GM23338 (cell line): ENCODE data around the gene ZNF267. TPM values are rescaled to one million over a fixed set of nuclear protein-coding genes. Genes with fewer than 3 reads are reported as not detected.

ENCODE experiments used
- ATAC-seq: fragments of 200-7000 bp; cut with Tn5 transposase; 3 replicates; pipeline ENCODE4 v1.9.1; 2020
- DNase-seq: peaks from one replicate; pipeline ENCODE4 v3.0.0-alpha.2; 2015; ENCODE audit warnings: low spot score
- H2AFZ ChIP-seq: fragments of 200-600 bp; sonication (generic); 2 replicates; pipeline ENCODE4 v1.8.0; 2016; ENCODE audit warnings: antibody characterized with exemption, mild to moderate bottlenecking, moderate library complexity
- H3F3A ChIP-seq: fragments of 200-600 bp; sonication (generic); replicated peaks from 2 replicates; pipeline ENCODE4 v1.8.0; 2017; ENCODE audit warnings: antibody characterized with exemption, mixed run types, low read depth
- H3K27ac ChIP-seq: fragments of 200-600 bp; sonication (generic); 2 replicates; pipeline ENCODE4 v1.6.1; 2016; ENCODE audit warnings: low read depth
- H3K27me3 ChIP-seq: fragments of 200-600 bp; sonication (generic); 2 replicates; pipeline ENCODE4 v1.8.0; 2016; ENCODE audit warnings: mild to moderate bottlenecking, mixed run types, moderate library complexity; ENCODE audit not compliant: insufficient read depth
- H3K36me3 ChIP-seq: fragments of 200-600 bp; sonication (generic); 2 replicates; pipeline ENCODE4 v1.8.0; 2016; ENCODE audit warnings: mild to moderate bottlenecking; ENCODE audit not compliant: insufficient read depth
- H3K4me1 ChIP-seq: fragments of 200-600 bp; sonication (generic); 2 replicates; pipeline ENCODE4 v1.8.0; 2016; ENCODE audit warnings: mild to moderate bottlenecking, moderate library complexity; ENCODE audit not compliant: insufficient read depth
- H3K4me2 ChIP-seq: fragments of 200-600 bp; sonication (generic); 2 replicates; pipeline ENCODE4 v1.7.1; 2017; ENCODE audit warnings: mixed run types
- H3K4me3 ChIP-seq: fragments of 200-600 bp; sonication (generic); 2 replicates; pipeline ENCODE4 v1.6.1; 2016; ENCODE audit warnings: mixed run types
- H3K79me2 ChIP-seq: fragments of 200-600 bp; sonication (generic); replicated peaks from 2 replicates; pipeline ENCODE4 v1.8.0; 2017; ENCODE audit warnings: mild to moderate bottlenecking; ENCODE audit not compliant: insufficient read depth
- H3K9me2 ChIP-seq: fragments of 200-600 bp; sonication (generic); 2 replicates; pipeline ENCODE4 v1.8.0; 2017; ENCODE audit not compliant: insufficient read depth
- H4K20me1 ChIP-seq: fragments of 200-600 bp; sonication (generic); replicated peaks from 2 replicates; pipeline ENCODE4 v1.8.0; 2017; ENCODE audit warnings: mild to moderate bottlenecking; ENCODE audit not compliant: insufficient read depth
- H3K27ac Mint-ChIP-seq: 2 replicates; pipeline ENCODE4 v1.8.0; 2020; ENCODE audit warnings: inconsistent platforms, mild to moderate bottlenecking, moderate library complexity, mixed read lengths
- H3K27me3 Mint-ChIP-seq: 3 replicates; pipeline ENCODE4 v1.8.0; 2022; ENCODE audit warnings: low read depth, mild to moderate bottlenecking, moderate library complexity, mixed read lengths, inconsistent platforms; ENCODE audit not compliant: insufficient read depth, poor library complexity
- H3K36me3 Mint-ChIP-seq: 3 replicates; pipeline ENCODE4 v1.8.0; 2021; ENCODE audit warnings: low read depth, mild to moderate bottlenecking, inconsistent platforms, moderate library complexity, mixed read lengths
- H3K4me1 Mint-ChIP-seq: 3 replicates; pipeline ENCODE4 v1.8.0; 2020; ENCODE audit warnings: mild to moderate bottlenecking, inconsistent platforms, mixed read lengths
- H3K4me3 Mint-ChIP-seq: 3 replicates; pipeline ENCODE4 v1.8.0; 2021; ENCODE audit warnings: moderate library complexity, mild to moderate bottlenecking, inconsistent platforms, mixed read lengths
- H3K9me3 Mint-ChIP-seq: 3 replicates; pipeline ENCODE4 v1.8.0; 2020; ENCODE audit warnings: moderate library complexity, mild to moderate bottlenecking, inconsistent platforms, mixed read lengths
- NANOG ChIP-seq: IDR thresholded peaks from 2 replicates; pipeline ENCODE4 v1.6.1; 2016; ENCODE audit warnings: antibody characterized with exemption, borderline replicate concordance
- POLR2AphosphoS5 ChIP-seq: IDR thresholded peaks from 2 replicates; pipeline ENCODE4 v1.6.1; 2016; ENCODE audit warnings: antibody characterized with exemption, low read depth
- STAT1 ChIP-seq: IDR thresholded peaks from one replicate; pipeline ENCODE4 v1.6.1; 2016; ENCODE audit warnings: antibody characterized with exemption; ENCODE audit not compliant: unreplicated experiment
- ZNF331 ChIP-seq: fragments of 250-450 bp; sonication (Bioruptor Pico); IDR thresholded peaks from 2 replicates; pipeline ENCODE4 v1.5.0; 2020; ENCODE audit warnings: low read depth, mild to moderate bottlenecking, moderate library complexity
- polyA plus RNA-seq: library from polyadenylated mRNA; unstranded; fragments of >200 nt; fragmentation: Nextera tagmentation; extraction: Ambion mirVana; gene quantifications from 2 replicates; pipeline ENCODE4 v1.2.1, GENCODE V29; 2016
- total RNA-seq: library from RNA; depleted of rRNA; stranded (reverse); fragments of >200 nt; shearing (Covaris generic); gene quantifications from 2 replicates; pipeline ENCODE4 v1.2.3, GENCODE V29; 2014
- TF ChIP-seq, protein P1 (sequence below): fragments of 250-450 bp; sonication (Bioruptor Pico); IDR thresholded peaks from 2 replicates; pipeline ENCODE4 v1.5.0; 2020; ENCODE audit warnings: mild to moderate bottlenecking, moderate library complexity

ZNF267 gene
- total and polyA plus RNA-seq, 2 experiments from 2014 or later: 13.8 to 31.7 TPM

GRCh38 chr16:31880322-31880979 lies 6.8 kb downstream of the ZNF267 start (continued):
- TF ChIP-seq, protein P1, sequence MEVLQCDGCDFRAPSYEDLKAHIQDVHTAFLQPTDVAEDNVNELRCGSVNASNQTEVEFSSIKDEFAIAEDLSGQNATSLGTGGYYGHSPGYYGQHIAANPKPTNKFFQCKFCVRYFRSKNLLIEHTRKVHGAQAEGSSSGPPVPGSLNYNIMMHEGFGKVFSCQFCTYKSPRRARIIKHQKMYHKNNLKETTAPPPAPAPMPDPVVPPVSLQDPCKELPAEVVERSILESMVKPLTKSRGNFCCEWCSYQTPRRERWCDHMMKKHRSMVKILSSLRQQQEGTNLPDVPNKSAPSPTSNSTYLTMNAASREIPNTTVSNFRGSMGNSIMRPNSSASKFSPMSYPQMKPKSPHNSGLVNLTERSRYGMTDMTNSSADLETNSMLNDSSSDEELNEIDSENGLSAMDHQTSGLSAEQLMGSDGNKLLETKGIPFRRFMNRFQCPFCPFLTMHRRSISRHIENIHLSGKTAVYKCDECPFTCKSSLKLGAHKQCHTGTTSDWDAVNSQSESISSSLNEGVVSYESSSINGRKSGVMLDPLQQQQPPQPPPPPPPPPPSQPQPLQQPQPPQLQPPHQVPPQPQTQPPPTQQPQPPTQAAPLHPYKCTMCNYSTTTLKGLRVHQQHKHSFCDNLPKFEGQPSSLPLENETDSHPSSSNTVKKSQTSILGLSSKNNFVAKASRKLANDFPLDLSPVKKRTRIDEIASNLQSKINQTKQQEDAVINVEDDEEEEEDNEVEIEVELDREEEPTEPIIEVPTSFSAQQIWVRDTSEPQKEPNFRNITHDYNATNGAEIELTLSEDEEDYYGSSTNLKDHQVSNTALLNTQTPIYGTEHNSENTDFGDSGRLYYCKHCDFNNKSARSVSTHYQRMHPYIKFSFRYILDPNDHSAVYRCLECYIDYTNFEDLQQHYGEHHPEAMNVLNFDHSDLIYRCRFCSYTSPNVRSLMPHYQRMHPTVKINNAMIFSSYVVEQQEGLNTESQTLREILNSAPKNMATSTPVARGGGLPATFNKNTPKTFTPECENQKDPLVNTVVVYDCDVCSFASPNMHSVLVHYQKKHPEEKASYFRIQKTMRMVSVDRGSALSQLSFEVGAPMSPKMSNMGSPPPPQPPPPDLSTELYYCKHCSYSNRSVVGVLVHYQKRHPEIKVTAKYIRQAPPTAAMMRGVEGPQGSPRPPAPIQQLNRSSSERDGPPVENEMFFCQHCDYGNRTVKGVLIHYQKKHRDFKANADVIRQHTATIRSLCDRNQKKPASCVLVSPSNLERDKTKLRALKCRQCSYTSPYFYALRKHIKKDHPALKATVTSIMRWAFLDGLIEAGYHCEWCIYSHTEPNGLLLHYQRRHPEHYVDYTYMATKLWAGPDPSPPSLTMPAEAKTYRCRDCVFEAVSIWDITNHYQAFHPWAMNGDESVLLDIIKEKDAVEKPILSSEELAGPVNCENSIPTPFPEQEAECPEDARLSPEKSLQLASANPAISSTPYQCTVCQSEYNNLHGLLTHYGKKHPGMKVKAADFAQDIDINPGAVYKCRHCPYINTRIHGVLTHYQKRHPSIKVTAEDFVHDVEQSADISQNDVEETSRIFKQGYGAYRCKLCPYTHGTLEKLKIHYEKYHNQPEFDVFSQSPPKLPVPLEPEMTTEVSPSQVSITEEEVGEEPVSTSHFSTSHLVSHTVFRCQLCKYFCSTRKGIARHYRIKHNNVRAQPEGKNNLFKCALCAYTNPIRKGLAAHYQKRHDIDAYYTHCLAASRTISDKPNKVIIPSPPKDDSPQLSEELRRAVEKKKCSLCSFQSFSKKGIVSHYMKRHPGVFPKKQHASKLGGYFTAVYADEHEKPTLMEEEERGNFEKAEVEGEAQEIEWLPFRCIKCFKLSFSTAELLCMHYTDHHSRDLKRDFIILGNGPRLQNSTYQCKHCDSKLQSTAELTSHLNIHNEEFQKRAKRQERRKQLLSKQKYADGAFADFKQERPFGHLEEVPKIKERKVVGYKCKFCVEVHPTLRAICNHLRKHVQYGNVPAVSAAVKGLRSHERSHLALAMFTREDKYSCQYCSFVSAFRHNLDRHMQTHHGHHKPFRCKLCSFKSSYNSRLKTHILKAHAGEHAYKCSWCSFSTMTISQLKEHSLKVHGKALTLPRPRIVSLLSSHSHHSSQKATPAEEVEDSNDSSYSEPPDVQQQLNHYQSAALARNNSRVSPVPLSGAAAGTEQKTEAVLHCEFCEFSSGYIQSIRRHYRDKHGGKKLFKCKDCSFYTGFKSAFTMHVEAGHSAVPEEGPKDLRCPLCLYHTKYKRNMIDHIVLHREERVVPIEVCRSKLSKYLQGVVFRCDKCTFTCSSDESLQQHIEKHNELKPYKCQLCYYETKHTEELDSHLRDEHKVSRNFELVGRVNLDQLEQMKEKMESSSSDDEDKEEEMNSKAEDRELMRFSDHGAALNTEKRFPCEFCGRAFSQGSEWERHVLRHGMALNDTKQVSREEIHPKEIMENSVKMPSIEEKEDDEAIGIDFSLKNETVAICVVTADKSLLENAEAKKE (CRISPR knock-in tag): no peak
- TF ChIP-seq POLR2AphosphoS5 (no peak), STAT1 (no peak)

DNA sequence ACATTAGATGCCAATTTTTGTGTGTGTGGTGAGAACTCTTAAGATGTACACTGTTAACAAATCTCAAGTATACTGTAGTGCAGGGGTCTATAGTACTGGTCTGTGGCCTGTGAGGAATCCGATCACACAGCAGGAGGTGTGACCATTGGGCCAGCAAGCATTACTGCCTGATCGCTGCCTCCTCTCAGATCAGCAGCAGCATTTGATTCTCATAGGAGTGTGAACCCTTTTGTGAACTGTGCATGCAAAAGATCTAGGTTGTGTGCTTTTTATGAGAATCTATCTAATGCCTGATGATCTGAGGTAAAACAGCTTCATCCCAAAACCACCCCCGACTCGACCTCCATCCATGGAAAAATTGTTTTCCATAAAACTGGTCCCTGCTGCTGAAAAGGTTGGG lies 12.6 kb downstream of the ZNF267 start:
- Mint-ChIP-seq H3K27me3 (no peaks in the 10 kb centered on the region), H3K4me1 (no peaks in the 10 kb centered on the region), H3K27ac (no peak overlapping the region), H3K4me3 (no peak overlapping the region), H3K9me3 (peaks cover 13% of the 10 kb centered on the region), H3K36me3 (peaks cover 75% of the 10 kb centered on the region)
- H3K36me3 ChIP-seq: peaks cover 40% of the 10 kb centered on the region
- H3F3A ChIP-seq: no peaks in the 10 kb centered on the region
- no peak overlapping the region for H2AFZ ChIP-seq
- no peak overlapping the region for H3K27ac ChIP-seq
- DNase-seq (no peak), ATAC-seq (no peak)
- H3K4me3 ChIP-seq: no peak overlapping the region
- no peaks in the 10 kb centered on the region for H3K4me1 ChIP-seq
- no peaks in the 10 kb centered on the region for H3K27me3 ChIP-seq
- no peak overlapping the region for H3K4me2 ChIP-seq
- peaks cover 96% of the 10 kb centered on the region for H3K79me2 ChIP-seq
- peaks cover 24% of the 10 kb centered on the region for H4K20me1 ChIP-seq
- H3K9me2 ChIP-seq: peaks cover 2% of the 10 kb centered on the region; the same call in 1 of the 2 replicates
- no peak for TF ChIP-seq NANOG
- TF ChIP-seq ZNF331 (CRISPR knock-in tag): no peak
